NCI-H146 (cell line): ENCODE data around the gene SLITRK3.

ENCODE experiments used
- DNase-seq: peaks from one replicate; lab custom pipeline; 2025; lab: John Stamatoyannopoulos, UW

The SLITRK3 gene

GRCh38 chr3:165195640-165196576, at the start of gene SLITRK3:
Gene SLITRK3, minus strand, starts transcription at chr3:165196384. Its CDS starts 5,554 bp downstream, at chr3:165190830.
- DNase-seq, result peak; percentile 61

GRCh38 chr3:165243597-165243996, 47.4 kb upstream of the SLITRK3 start:
- DNase-seq, result no peak

GRCh38 chr3:165233501-165234195, 37.5 kb upstream of the SLITRK3 start:
- DNase-seq, result no peak

GRCh38 chr3:165225604-165226003, 29.4 kb upstream of the SLITRK3 start:
- no peak for DNase-seq

- DNase-seq, result no peak
Observed at GRCh38 chr3:165217739-165218138, 21.6 kb upstream of the SLITRK3 start.

- no peak for DNase-seq
Observed at GRCh38 chr3:165212580-165212979, 16.4 kb upstream of the SLITRK3 start.

DNA sequence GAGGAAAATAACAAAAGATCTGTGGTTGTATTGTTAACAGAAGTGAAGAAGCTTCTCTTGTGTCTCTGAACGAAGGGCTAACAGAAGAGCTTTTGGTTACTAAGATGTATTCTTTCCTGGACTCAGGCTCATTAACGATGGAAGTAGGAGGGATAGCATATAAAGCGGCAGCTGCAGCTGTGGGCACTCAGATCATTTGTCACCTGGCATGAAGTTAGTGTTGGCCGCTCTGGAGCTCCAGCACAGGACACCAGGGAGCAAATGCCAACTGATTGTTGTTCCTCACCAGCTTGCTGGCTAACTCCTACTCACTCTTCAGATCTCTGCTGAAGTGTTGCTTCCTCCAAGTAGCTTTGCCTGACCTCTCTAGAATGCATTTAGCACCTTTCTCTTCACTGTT, 15.5 kb upstream of the SLITRK3 start:
- DNase-seq, result peak; percentile 15

DNA sequence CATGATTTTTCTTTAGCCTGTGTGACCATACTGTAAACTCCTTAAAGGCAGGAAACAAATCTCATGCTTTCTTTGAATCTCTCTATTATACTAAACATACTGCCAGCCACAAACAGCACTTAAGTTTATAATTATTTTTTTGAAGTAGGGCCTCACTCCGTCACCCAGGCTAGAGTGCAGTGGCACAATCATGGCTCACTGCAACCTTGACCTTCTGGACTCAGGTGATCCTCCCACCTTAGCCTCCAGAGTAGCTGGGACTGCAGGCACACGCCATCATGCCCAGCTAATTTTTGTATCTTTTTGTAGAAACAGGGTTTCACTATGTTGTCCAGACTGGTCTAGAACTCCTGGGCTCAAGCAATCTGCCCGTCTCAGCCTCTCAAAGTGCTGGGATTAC, 14.5 kb upstream of the SLITRK3 start:
- DNase-seq, result no peak

DNA sequence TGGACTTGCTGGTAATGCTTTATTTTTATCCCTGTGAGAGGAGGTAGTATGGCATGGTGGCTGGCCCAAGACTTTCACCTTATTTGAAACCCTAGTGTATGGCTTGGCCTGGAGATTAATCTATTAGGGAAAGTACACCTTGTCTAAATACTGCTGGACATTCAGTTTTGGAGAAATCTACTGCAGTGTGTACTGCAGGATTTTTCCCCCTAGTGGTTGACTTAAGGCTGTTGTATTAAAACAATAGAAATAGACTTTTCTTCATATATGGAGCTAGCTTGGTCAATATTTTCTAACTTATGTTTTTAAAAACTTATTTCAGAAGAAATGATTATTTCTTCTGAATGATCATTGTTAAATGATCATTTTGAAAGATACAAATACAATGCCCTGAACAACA, 13.9 kb upstream of the SLITRK3 start:
- no peak for DNase-seq

DNA sequence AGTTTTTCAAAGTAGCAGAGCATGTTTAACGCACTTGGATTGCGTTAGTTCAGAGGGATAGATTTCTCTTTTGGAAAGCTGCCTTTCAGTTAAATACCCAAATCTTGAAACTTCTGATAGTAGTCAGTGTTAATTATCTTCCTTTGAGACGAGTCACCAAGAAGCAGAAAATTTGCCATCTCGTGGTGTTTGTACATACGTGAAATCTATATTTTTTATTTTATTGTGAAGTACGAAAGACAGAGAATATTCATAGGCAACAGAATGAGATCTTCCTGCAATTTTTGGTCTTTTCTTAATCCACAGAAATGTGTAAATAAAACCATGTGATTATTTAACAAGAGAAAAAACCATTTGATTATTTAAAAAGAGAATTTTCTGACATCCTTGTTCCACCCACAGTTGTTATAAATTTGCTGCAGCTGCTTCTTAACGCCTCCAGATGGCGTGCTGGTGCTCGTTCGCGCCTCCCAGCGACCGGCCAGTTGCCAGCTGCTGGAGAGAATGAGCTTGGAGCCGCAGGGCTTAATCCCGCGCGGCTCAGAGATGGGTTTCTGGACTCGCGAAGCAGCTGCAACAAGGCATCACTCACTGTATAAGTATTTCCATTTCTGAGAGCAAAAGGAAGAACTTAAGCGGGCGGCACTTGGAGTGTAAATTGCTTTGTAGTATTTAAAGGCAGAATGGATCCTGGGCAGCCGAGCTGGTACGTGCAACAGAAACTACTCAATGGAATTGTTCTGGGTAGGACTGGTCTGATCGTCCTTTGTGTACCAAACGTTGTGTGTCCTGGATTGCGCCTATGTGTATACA, 10.5 kb upstream of the SLITRK3 start:
- DNase-seq, result peak; percentile 90

DNA sequence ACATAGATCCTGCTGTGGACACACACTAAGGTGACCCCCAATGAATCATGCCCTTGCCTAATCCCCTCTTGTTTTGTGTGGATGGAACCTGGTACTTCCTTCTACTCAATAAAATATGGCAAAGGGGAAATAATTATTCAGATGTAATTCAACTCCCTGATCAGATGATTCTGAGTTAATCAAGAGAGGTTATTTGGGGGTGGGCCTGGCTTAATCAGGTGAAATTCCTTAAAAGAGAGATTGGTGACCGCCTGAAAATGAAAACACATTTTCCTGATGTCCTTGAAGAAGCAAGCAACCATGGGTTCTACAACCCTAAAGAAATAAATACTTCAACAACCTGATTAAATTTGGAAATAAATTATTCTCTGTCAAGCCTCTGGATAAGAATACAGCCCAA, 8.3 kb upstream of the SLITRK3 start:
- no peak for DNase-seq

GRCh38 chr3:165202995-165203394, 6.8 kb upstream of the SLITRK3 start:
- no peak for DNase-seq

DNA sequence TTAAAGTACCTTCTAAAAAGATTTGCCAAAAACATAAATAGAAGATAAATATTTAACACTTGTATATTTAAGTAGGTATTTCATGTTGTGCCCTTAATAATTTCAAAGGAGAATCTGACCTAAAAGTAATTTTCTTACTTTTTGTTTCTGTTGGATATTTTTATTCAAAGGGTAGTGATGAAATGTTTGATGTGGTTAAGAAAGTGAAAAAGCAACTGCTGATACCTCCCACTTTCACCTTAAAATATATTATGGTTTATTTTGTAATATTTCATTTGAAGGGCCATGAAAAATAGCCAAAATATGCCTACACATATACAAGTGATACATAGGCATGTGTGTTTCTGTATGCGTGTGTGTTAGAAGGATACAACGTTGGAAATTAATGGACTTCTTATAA, 5.8 kb upstream of the SLITRK3 start:
- DNase-seq, result no peak

DNA sequence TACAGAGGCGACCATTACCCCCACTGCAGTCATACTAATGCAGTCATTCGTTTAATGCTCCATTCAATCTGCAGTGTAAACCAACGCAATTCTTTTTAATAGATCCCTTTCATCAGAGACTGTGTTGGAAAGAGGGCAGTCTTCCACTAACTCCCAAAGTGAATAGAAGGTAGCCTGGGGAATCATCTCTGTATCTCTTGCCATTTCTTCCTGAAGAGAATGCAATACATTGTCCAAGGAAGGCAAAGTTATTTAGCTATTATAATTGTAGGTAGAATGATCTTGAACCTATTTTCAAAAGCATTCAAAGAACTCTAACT, 1.3 kb upstream of the SLITRK3 start:
- DNase-seq, result no peak

DNA sequence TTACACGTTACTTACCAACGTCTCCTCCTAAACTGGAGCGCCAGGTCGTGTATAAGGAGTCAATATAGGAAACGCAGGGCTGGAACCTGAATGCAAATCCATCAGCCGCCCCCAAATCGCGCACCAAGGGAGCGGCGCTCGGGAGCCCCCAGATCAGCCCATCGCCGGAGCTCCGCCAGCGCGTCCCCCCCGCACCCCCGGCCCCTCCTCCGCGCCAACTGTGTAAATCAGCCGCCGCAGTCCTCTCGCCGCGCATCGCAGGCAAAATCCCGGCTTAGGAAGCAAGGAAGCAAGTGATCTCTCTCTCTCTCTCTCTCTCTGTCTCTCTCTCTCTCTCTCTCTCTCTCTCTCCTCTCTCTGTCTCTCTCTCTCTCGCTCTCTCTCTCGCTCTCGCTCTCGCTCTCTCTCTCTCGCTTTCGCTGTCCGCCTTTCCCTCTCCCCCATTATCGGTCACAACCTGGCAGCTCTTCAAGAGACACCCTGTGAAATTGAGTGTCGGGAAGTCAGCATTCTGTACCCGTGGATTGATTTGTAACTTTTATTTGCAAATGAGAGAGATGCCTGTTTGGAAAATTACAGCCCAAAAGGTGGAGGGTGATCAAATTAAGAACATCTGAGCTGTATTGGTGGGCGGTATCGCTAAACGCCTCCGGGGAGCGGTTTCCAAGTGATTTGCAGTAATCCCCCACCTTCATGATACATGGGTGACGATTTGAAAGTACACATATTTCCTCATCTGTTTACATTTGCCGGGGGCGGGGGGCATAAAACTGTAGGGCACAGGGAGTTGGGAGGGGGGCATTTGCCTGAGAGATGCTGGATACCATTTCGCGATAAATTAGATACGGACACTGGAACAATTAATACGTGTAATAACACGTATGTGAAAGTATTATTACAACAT, 645 bp upstream of the SLITRK3 start:
- peak; percentile 61 for DNase-seq

DNA sequence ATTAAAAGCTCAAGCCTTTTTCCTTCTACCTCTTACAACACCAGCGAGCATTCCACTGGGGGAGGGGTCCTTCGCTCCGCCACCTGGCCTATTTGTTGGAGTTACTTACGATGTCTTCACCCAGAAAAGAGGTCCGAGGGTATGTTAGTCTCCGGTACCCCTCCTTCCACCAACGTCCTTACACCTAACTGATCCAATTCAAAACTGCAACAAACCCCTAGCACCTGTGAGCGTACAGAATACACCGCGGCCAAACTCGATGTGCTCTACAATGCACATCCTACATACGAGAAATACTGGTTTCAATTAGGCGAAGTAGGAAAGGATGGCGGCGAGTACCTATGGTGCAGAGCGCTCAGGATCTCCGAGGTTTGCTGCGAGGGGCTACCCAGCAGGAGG, 944 bp downstream of the SLITRK3 start:
- peak; percentile 60 for DNase-seq

- DNase-seq, result peak; percentile 32
Observed at GRCh38 chr3:165194511-165195240, 1.5 kb downstream of the SLITRK3 start.

GRCh38 chr3:165193366-165194254, 2.6 kb downstream of the SLITRK3 start:
- DNase-seq, result peak; percentile 14

- DNase-seq, result peak; percentile 20
Observed at GRCh38 chr3:165192610-165193192, 3.5 kb downstream of the SLITRK3 start.
